SKM-1 (cell line): ENCODE measurements around the gene NLRP9.

Experiments used
- DNase-seq: peaks from one replicate; lab custom pipeline; 2025; ENCODE audit not compliant: unreplicated experiment; lab: John Stamatoyannopoulos, UW

The NLRP9 gene

GRCh38 chr19:55689411-55690108 is 48.6 kb downstream of the NLRP9 start:
- DNase-seq = no peak

DNA sequence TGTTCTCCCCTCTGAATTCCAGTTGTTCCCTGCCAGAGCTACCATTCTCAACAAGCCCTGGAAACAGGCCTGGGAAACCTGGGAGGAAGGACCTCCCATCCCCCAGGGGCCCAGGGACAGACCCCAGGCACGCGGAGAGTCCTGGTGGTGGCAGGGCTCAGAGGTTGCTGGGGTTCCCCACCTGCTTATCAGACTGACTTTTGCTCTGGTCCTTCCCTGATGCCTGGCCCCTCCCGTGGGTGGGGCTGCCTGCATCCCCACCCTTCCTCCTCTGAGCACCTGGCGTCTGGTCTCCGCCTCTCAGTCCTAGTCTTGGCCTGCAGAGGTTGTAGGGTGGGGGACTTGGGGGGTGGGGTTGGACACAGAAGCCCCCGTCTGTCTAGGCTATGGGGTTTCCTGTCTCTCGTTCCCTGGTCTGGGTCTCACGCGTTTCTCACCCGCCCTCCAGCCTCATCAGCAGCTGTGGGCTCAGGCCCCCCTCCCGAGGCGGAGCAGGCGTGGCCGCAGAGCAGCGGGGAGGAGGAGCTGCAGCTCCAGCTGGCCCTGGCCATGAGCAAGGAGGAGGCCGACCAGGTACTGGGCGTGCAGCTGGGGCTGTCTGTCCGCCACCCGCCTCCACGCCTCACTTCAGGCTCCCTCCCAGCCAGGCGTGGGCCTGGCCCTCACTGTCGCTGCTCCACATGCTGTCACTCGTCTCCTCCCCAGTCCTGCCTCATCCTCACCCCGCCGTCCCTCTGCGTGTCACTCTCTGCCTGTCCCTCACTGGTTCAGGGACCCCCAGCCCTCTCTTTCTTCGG is 49.6 kb downstream of the NLRP9 start:
- no peak for DNase-seq

- DNase-seq = no peak
Measured at GRCh38 chr19:55687281-55688201, 50.7 kb downstream of the NLRP9 start.

DNA sequence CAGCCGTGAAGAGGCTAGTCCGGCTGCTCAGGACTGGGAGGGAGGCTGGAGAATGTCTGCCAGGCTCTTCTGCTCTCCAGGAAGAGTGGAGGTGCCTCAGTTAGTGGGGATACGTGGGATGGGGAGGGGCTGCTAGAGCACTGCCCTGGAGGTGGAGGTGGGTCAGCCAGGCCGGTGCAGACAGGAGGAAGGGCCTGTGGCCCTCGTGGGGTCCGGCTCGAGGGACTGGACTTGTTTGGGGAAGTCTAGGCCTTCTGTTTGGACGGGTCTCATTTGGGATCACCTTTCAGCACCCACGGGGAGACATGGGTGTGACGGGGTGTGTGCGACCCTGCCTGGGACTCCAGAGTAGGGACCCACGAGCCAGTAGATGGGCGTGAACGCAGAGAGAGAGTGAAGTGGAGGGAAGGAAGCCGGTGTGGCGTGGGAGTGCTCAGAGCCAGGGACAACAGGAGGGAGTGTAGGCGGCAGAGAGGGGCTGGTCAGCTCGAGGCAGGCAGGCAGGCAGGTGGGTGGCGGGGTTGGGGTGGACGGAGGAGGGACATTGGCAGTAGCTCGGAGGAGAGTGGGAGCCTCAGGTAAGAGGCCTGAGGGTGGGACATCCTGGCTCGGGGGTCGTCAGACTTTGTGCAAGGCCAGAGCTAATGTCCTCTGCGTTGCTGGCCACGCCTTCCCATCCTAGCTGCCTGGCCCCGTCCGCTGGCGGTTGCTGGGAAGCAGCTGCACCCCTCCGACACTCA is 51.7 kb downstream of the NLRP9 start:
- DNase-seq = no peak

GRCh38 chr19:55685776-55686175 is 52.4 kb downstream of the NLRP9 start:
- no peak for DNase-seq

GRCh38 chr19:55684946-55685681 is 53.1 kb downstream of the NLRP9 start:
- no peak for DNase-seq

DNA sequence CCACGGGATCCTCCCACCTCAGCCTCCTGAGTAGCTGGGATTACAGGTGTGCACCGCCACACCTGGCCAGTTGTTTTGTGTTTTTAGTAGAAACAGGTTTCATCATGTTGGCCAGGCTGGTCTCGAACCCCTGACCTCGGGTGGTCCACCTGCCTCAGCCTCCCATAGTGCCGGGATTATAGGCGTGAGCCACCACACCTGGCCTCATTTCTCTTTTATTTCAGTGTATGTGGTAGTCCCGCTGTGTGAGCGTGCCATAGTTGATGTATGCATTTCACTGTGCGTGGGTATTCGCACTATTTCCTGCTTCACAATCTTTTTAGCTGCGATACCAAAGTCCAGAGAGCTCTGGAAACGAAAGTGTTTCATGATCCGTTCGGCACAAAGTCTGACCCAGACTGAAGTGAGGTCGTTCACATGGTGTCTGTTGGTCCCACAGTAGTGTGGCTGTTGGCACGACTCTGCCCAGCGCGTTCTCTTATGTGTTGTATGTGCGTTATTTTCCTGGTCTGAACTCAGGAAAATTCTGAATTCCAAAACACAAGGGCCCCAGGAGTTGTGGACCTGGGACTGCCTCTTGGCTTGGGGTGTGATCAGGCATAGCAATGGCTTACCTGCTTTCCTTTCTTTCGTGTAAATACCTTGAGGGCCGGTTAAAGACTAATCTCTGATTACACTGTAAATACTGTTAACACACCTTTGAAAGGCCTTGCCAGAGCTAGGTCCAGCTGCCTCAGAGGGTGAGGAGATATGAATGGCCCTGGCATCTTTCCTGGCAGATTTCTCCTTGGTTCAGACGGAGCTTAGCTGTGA is 54.5 kb downstream of the NLRP9 start:
- DNase-seq = no peak

- DNase-seq = no peak
Measured at GRCh38 chr19:55681131-55682092, 56.8 kb downstream of the NLRP9 start.

- no peak for DNase-seq
Measured at GRCh38 chr19:55680339-55681130, 57.7 kb downstream of the NLRP9 start.

DNA sequence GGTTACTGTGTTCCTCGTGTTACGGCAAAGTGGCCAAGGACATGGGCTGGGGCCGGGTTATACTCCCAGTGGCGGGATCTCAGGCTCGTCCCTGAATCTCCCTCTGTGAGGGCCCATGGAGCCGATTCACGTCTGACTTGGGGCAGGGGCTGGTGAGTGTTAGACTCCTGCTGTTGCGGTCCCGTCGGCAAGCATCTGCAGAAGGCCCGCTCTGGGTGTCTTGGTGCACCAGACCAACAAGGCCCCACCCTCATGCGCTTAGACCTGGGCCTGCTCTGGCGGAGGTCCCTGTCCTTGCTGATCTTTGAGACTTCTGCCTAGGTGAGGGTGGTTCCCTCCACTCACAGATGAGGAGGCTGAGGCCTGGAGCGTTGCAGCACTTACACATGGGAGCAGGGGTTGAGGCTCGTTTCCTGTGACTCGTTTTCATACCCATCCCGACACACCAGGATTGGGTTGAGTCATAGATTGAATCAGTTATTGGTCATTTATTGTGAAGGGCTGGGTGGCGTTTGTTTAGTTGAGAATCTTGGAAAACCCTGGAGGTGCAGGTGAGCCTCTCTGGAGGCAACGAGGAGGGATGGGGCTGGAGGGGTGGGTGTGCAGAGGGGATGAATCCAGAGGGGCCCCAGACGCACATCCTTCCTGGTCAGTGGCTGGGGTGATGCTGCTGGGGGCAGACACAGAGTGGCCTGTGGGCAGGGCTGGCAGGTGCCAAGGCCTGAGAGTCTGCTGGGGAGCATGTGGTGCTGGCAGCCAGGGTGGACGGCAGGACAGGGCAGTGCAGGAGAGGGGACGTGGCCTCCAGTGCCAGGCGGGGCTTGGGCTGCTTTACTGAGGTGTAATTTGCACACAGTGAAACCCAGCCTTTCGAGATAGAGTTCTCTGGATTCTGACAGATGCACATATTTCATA is 58.6 kb downstream of the NLRP9 start:
- DNase-seq = no peak

- DNase-seq = peak; percentile 41
Measured at GRCh38 chr19:55678121-55678671, 60.0 kb downstream of the NLRP9 start.

DNA sequence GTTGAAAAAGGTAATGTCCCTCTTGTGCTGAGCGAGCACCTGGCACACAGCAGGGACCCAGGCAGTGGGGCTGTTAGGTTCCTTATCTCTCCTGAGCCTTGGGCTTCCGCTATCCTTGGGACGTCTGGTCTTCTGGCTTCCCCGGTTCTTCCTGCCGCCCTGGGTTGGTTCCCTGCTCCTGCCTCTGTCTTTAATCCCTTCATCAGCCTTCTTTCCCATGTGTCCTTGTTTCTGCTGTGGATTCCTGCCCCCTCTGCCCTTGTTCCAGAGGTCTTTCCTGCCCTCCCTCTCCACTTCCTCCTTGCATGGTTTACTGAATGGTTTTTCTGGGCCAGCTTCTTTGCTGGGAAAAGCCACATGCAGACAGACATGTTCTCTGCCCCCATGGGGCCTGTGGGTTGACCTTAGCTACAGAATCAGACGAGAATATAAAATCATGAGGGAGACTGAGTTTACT is 60.6 kb downstream of the NLRP9 start:
- DNase-seq = no peak

DNA sequence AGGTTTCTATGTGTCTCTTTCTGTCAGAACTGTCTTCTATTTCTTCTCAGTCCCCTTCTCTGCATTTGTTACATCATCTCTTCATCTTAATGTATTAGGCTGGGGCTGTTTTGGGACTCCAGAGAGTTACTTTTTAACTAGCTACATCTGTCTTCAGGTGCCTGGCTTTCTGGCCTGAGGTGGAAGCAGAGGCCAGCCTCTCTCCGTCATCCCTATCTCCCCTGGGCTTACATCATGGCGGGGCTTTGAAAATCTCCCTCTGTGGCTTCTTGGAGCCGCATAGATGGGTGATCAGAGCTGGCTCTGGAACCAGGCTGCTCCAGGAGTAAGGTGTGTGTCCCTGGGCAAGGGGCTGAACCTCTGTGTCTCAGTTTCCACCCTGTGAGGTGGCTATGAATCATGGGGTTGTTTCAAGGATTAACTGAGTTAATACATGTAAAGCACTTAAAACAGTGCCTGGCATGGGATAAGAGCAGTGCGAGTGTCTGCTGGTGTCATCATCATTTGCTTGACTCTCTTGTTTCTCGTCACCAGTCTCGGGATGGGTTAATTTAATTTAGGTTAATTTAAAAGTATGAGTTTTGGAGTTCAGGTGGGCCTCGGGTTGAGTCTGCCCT is 61.2 kb downstream of the NLRP9 start:
- no peak for DNase-seq

DNA sequence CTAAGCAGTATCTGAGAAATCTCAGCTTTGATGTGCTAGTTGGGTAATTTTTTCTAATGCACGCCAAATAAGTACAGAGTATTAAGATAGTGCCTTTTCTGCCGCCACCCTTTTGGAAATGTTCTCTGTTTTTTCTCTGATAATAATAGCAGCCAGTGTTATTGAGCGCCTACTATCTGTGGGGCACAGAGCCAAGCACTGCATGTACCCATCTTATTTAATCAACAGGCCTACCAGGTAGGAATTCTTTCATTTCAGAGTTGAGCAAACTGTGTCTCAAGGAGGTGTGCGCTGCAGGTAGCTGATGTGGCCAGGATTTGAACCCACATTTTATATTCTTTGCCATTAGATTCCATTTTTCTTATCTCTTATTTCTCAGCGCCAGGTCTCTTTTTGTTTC is 61.8 kb downstream of the NLRP9 start:
- no peak for DNase-seq

DNA sequence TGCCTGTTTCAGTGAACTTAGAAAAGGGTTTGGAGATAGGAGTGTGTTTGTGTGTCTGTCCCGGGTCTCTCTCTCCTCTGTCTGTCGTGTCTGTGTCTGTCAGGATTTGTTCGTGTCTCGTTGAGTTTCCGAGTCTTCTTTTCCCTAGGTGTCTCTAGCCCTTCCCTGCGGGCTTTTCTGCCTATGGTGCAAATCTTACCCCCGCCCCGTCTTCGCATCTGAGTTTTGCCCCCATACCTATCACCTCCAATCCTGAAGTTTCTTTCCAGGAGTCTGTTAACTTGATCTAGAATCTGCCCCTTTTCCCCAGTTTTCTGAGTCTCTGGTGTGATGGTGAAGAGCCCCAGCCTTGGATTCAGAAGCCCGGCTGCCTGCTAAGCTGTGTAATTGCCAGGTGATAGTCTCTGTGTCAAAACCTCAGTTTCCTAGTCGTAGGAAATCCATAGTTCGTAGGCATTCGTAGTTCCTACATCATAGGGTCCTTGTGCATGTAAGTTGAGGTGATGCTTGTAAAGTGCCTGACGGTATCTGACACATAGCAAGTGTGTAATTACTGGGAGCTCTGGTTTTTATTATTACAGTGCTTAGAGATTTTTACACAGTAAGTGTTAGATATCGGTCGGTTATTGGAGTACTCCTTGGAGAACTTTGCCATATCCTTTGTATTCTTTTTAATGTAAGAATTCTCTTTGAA is 62.4 kb downstream of the NLRP9 start:
- no peak for DNase-seq
